HEK293 (cell line): Measurements from ENCODE around the gene CORO7.

Experiments used
- CTCF ChIA-PET: fragments of 350-600 bp; formaldehyde crosslinking; extraction: SDS; loops from one replicate; lab custom pipeline; 2021; ENCODE audit warnings: antibody characterized with exemption; lab: Yijun Ruan, JAX
- POLR2A ChIA-PET: fragments of 300-600 bp; formaldehyde crosslinking; extraction: SDS; loops from one replicate; lab custom pipeline; 2020; ENCODE audit warnings: antibody characterized with exemption, inconsistent platforms; lab: Yijun Ruan, JAX
- H3K27ac ChIP-seq: fragments of 200-500 bp; sonication (Bioruptor generic); 2 replicates; pipeline ENCODE4 v1.5.1; 2014; ENCODE audit warnings: low read depth, low read length, control low read depth, inconsistent platforms; ENCODE audit errors: extremely low read depth
- H3K36me3 ChIP-seq, 2 experiments: fragments of 200-500 bp in 1 of 2; sonication (Bioruptor generic) in 1 of 2; 1 replicate in 1 of 2; 2 replicates in 1 of 2; pipeline ENCODE4 v1.5.1; 2014 to 2017; ENCODE audit warnings: inconsistent platforms in 2 of 2, low read length in 2 of 2; ENCODE audit not compliant: control insufficient read depth in 2 of 2, insufficient read depth in 1 of 2
- H3K4me1 ChIP-seq: fragments of 200-500 bp; sonication (Bioruptor generic); 2 replicates; pipeline ENCODE4 v1.5.1; 2014; ENCODE audit warnings: mild to moderate bottlenecking, low read length, inconsistent platforms; ENCODE audit not compliant: control insufficient read depth, insufficient read depth
- H3K4me3 ChIP-seq: 2 replicates; pipeline ENCODE4 v1.5.1; 2011; ENCODE audit warnings: low read depth, mild to moderate bottlenecking, control low read depth, low read length, moderate library complexity
- H3K9me3 ChIP-seq: fragments of 200-500 bp; sonication (Bioruptor generic); 2 replicates; pipeline ENCODE4 v1.5.1; 2014; ENCODE audit warnings: low read depth, low read length, inconsistent platforms; ENCODE audit not compliant: control insufficient read depth, insufficient read depth
- GLIS2 ChIP-seq: fragments of 450-650 bp; formaldehyde crosslinking; IDR thresholded peaks from 2 replicates; pipeline ENCODE4 v1.5.1; 2016; ENCODE audit warnings: missing biosample characterization, missing genetic modification characterization
- HOXA7 ChIP-seq: sonication (generic); formaldehyde crosslinking; IDR thresholded peaks from 2 replicates; pipeline ENCODE4 v1.8.1; 2022; ENCODE audit warnings: missing genetic modification reagents, borderline replicate concordance
- KLF8 ChIP-seq: fragments of 450-650 bp; formaldehyde crosslinking; IDR thresholded peaks from 2 replicates; pipeline ENCODE4 v1.5.1; 2016; ENCODE audit warnings: missing biosample characterization, missing genetic modification characterization
- MYNN ChIP-seq: fragments of 450-650 bp; formaldehyde crosslinking; IDR thresholded peaks from 2 replicates; pipeline ENCODE4 v1.5.1; 2016; ENCODE audit warnings: missing biosample characterization, missing genetic modification characterization, borderline replicate concordance
- OSR2 ChIP-seq: fragments of 450-650 bp; formaldehyde crosslinking; IDR thresholded peaks from 2 replicates; pipeline ENCODE4 v1.5.1; 2016; ENCODE audit warnings: missing biosample characterization, missing genetic modification characterization
- TRIM28 ChIP-seq: IDR thresholded peaks from 2 replicates; pipeline ENCODE4 v1.6.1; 2011; ENCODE audit warnings: low read length, control low read depth, borderline replicate concordance
- ZBTB10 ChIP-seq: fragments of 450-650 bp; formaldehyde crosslinking; IDR thresholded peaks from 2 replicates; pipeline ENCODE4 v1.5.1; 2016; ENCODE audit warnings: missing biosample characterization, missing genetic modification characterization
- ZBTB20 ChIP-seq: fragments of 450-650 bp; formaldehyde crosslinking; IDR thresholded peaks from 2 replicates; pipeline ENCODE4 v1.5.1; 2016; ENCODE audit warnings: missing biosample characterization, missing genetic modification characterization
- ZBTB48 ChIP-seq: fragments of 450-650 bp; formaldehyde crosslinking; IDR thresholded peaks from 2 replicates; pipeline ENCODE4 v1.5.1; 2016; ENCODE audit warnings: missing biosample characterization, missing genetic modification characterization
- ZNF140 ChIP-seq: fragments of 450-650 bp; formaldehyde crosslinking; IDR thresholded peaks from 2 replicates; pipeline ENCODE4 v1.5.1; 2016; ENCODE audit warnings: missing biosample characterization, missing genetic modification characterization
- ZNF174 ChIP-seq: fragments of 450-650 bp; formaldehyde crosslinking; IDR thresholded peaks from 2 replicates; pipeline ENCODE4 v1.5.0; 2017; ENCODE audit warnings: missing biosample characterization, mild to moderate bottlenecking, missing genetic modification characterization
- ZNF18 ChIP-seq: fragments of 450-650 bp; formaldehyde crosslinking; IDR thresholded peaks from 2 replicates; pipeline ENCODE4 v1.5.1; 2016; ENCODE audit warnings: missing biosample characterization, missing genetic modification characterization
- ZNF239 ChIP-seq: fragments of 450-650 bp; formaldehyde crosslinking; IDR thresholded peaks from 2 replicates; pipeline ENCODE4 v1.5.1; 2016; ENCODE audit warnings: missing biosample characterization, missing genetic modification characterization
- ZNF280D ChIP-seq: fragments of 450-650 bp; formaldehyde crosslinking; IDR thresholded peaks from 2 replicates; pipeline ENCODE4 v1.5.1; 2016; ENCODE audit warnings: missing biosample characterization, missing genetic modification characterization
- ZNF311 ChIP-seq: fragments of 450-650 bp; formaldehyde crosslinking; IDR thresholded peaks from 2 replicates; pipeline ENCODE4 v1.5.1; 2017; ENCODE audit warnings: missing biosample characterization, missing genetic modification characterization, borderline replicate concordance
- ZNF426 ChIP-seq: fragments of 450-650 bp; formaldehyde crosslinking; IDR thresholded peaks from 2 replicates; pipeline ENCODE4 v1.5.1; 2017; ENCODE audit warnings: missing biosample characterization, missing genetic modification characterization, mild to moderate bottlenecking, inconsistent platforms, moderate library complexity
- ZNF473 ChIP-seq: fragments of 450-650 bp; formaldehyde crosslinking; IDR thresholded peaks from 2 replicates; pipeline ENCODE4 v1.5.1; 2017; ENCODE audit warnings: missing biosample characterization, missing genetic modification characterization
- ZNF48 ChIP-seq: fragments of 450-650 bp; formaldehyde crosslinking; IDR thresholded peaks from 2 replicates; pipeline ENCODE4 v1.5.1; 2016; ENCODE audit warnings: missing biosample characterization, missing genetic modification characterization
- ZNF549 ChIP-seq: fragments of 450-650 bp; IDR thresholded peaks from 2 replicates; pipeline ENCODE4 v1.5.1; 2018; ENCODE audit warnings: missing biosample characterization, missing genetic modification characterization, mild to moderate bottlenecking, inconsistent platforms, moderate library complexity
- ZNF561 ChIP-seq: fragments of 450-650 bp; IDR thresholded peaks from 2 replicates; pipeline ENCODE4 v1.5.1; 2018; ENCODE audit warnings: missing biosample characterization, missing genetic modification characterization, borderline replicate concordance
- ZNF610 ChIP-seq: fragments of 450-650 bp; formaldehyde crosslinking; IDR thresholded peaks from 2 replicates; pipeline ENCODE4 v1.5.1; 2016; ENCODE audit warnings: missing biosample characterization, missing genetic modification characterization, borderline replicate concordance
- ZNF621 ChIP-seq: fragments of 450-650 bp; formaldehyde crosslinking; IDR thresholded peaks from 2 replicates; pipeline ENCODE4 v1.5.1; 2017; ENCODE audit warnings: missing biosample characterization, missing genetic modification characterization
- ZNF623 ChIP-seq: fragments of 450-650 bp; formaldehyde crosslinking; IDR thresholded peaks from 2 replicates; pipeline ENCODE4 v1.5.1; 2016; ENCODE audit warnings: missing biosample characterization, missing genetic modification characterization
- ZNF639 ChIP-seq: fragments of 450-650 bp; formaldehyde crosslinking; IDR thresholded peaks from 2 replicates; pipeline ENCODE4 v1.5.1; 2016; ENCODE audit warnings: missing biosample characterization, missing genetic modification characterization
- ZNF660 ChIP-seq: fragments of 450-650 bp; IDR thresholded peaks from 2 replicates; pipeline ENCODE4 v1.5.1; 2018; ENCODE audit warnings: missing biosample characterization, mild to moderate bottlenecking, missing genetic modification characterization
- ZNF664 ChIP-seq: fragments of 450-650 bp; formaldehyde crosslinking; IDR thresholded peaks from 2 replicates; pipeline ENCODE4 v1.5.1; 2016; ENCODE audit warnings: missing biosample characterization, missing genetic modification characterization
- ZNF707 ChIP-seq: fragments of 450-650 bp; formaldehyde crosslinking; IDR thresholded peaks from 2 replicates; pipeline ENCODE4 v1.5.1; 2016; ENCODE audit warnings: missing biosample characterization, missing genetic modification characterization
- ZNF76 ChIP-seq: fragments of 450-650 bp; formaldehyde crosslinking; IDR thresholded peaks from 2 replicates; pipeline ENCODE4; 2016; ENCODE audit warnings: low read depth, missing biosample characterization, missing genetic modification characterization, borderline replicate concordance

The CORO7 gene

GRCh38 chr16:4372578-4373355 is 43.6 kb downstream of the CORO7 start (continued):
- TF ChIP-seq ZNF48 (tag by site-specific recombination) (no peak), ZBTB48 (tag by site-specific recombination) (no peak)

- CTCF ChIA-PET = no interaction called here
- H3K4me1 ChIP-seq = peaks cover 21% of the 10 kb centered on the region
- H3K36me3 ChIP-seq = no peaks in the 10 kb centered on the region; a peak in 1 of 3 replicates
- POLR2A ChIA-PET = interaction anchor here (0.5 kb wide), 1 partner anchor 705 kb away, joined by 4 read pairs; no protein-coding TSS in a partner anchor
- no peak overlapping the region; the same call in 1 of the 2 replicates for H3K27ac ChIP-seq
- no peaks in the 10 kb centered on the region for H3K9me3 ChIP-seq
- H3K4me3 ChIP-seq = peak overlapping the region; percentile 45
- TF ChIP-seq GLIS2 (tag by site-specific recombination) (peak; percentile 9; the same call in 1 of the 2 replicates), ZNF623 (tag by site-specific recombination) (no peak), HOXA7 (CRISPR knock-in tag) (no peak), OSR2 (tag by site-specific recombination) (no peak), ZNF660 (no peak), ZNF280D (tag by site-specific recombination) (no peak), ZNF473 (tag by site-specific recombination) (no peak), ZNF76 (tag by site-specific recombination) (no peak), TRIM28 (no peak), ZBTB10 (tag by site-specific recombination) (no peak), ZNF610 (tag by site-specific recombination) (no peak), ZNF707 (tag by site-specific recombination) (no peak), KLF8 (tag by site-specific recombination) (peak; percentile 15; the same call in 1 of the 2 replicates), ZNF18 (tag by site-specific recombination) (no peak), ZBTB20 (tag by site-specific recombination) (0 out of 2 replicates have a peak, but pooled peaks have one; percentile 6), ZNF561 (tag by site-specific recombination) (no peak), ZNF311 (no peak), ZNF639 (tag by site-specific recombination) (no peak), ZNF239 (no peak), ZNF140 (tag by site-specific recombination) (no peak), ZNF426 (no peak), ZNF549 (tag by site-specific recombination) (no peak), MYNN (tag by site-specific recombination) (no peak), ZNF174 (tag by site-specific recombination) (no peak), ZNF664 (tag by site-specific recombination) (no peak), ZNF621 (no peak)
Measured at GRCh38 chr16:4372001-4372577, 44.3 kb downstream of the CORO7 start.
